ENCODE results near the gene SNX11. TPM values are rescaled to one million over a fixed set of nuclear protein-coding genes. Genes with fewer than 3 reads are reported as not detected.
A peak's percentile ranks its signal among the peaks of the same experiment; 100 is the strongest.
"Not testable (repeated sequence)": the region's sequence is repeated elsewhere in the genome, so short reads cannot be mapped to it uniquely, and the experiment has no call there.

SNX11 gene
- total RNA-seq, 1 donor from 2014 or later: 145 TPM

GRCh38 chr17:48068491-48068961 lies 39.0 kb upstream of the SNX11 start:
- CTCF ChIA-PET: interaction anchor here (0.6 to 1.8 kb wide), 5 partner anchors 12 to 120 kb away, joined by 3 to 6 read pairs (median 3); no protein-coding TSS in a partner anchor
- Mint-ChIP-seq H3K27me3 (no peaks in the 10 kb centered on the region), H3K4me3 (no peak overlapping the region), H3K9me3 (no peaks in the 10 kb centered on the region), H3K4me1 (no peaks in the 10 kb centered on the region), H3K27ac (peak overlapping the region; percentile 41), H3K36me3 (ENCODE audit: low read depth) (peaks cover 67% of the 10 kb centered on the region)
- ATAC-seq (ENCODE audit: low read depth): peak; percentile 57
- no peak for DNase-seq
- no peak for TF ChIP-seq CTCF (IDR thresholded peaks at IDR 0.05)
- POLR2A ChIA-PET: interaction anchor here (0.5 to 1.6 kb wide), 6 partner anchors 20 to 1480 kb away, joined by 3 to 9 read pairs (median 3); partner anchors contain the start of genes CDK5RAP3 and NFE2L1
- intact Hi-C loops (cut with micrococcal nuclease): no loop called here

GRCh38 chr17:48070195-48070594 lies 37.4 kb upstream of the SNX11 start:
- ChIA-PET POLR2A (no interaction called here), CTCF (interaction anchor here (1.1 kb wide), 1 partner anchor 44 kb away, joined by 4 read pairs; no protein-coding TSS in a partner anchor)
- Mint-ChIP-seq H3K36me3 (ENCODE audit: low read depth) (peaks cover 66% of the 10 kb centered on the region), H3K27me3 (no peaks in the 10 kb centered on the region), H3K4me1 (no peaks in the 10 kb centered on the region), H3K4me3 (no peak overlapping the region), H3K9me3 (no peaks in the 10 kb centered on the region), H3K27ac (peak overlapping the region; percentile 4)
- no peak for DNase-seq
- TF ChIP-seq CTCF (IDR thresholded peaks at IDR 0.05): no peak
- intact Hi-C loops (cut with micrococcal nuclease): no loop called here
- no peak for ATAC-seq (ENCODE audit: low read depth)

- ATAC-seq (ENCODE audit: low read depth) (no peak), DNase-seq (no peak)
- intact Hi-C loops (cut with micrococcal nuclease): no loop called here
- POLR2A ChIA-PET: interaction anchor here (1.1 to 1.5 kb wide), 2 partner anchors 23 to 131 kb away, joined by 3 read pairs; partner anchors contain the start of genes NFE2L1 and PNPO
- Mint-ChIP-seq H3K36me3 (ENCODE audit: low read depth) (peaks cover 66% of the 10 kb centered on the region), H3K4me3 (no peak overlapping the region), H3K27ac (no peak overlapping the region), H3K27me3 (no peaks in the 10 kb centered on the region), H3K9me3 (no peaks in the 10 kb centered on the region), H3K4me1 (no peaks in the 10 kb centered on the region)
- CTCF ChIA-PET: interaction anchor here (0.9 to 6.9 kb wide), 3 partner anchors 13 to 45 kb away, joined by 3 to 148 read pairs (median 3); no protein-coding TSS in a partner anchor
- no peak for TF ChIP-seq CTCF (IDR thresholded peaks at IDR 0.05)
These were observed 35.9 kb upstream of the SNX11 start for GRCh38 chr17:48071654-48072053.

GRCh38 chr17:48072811-48073210 lies 34.8 kb upstream of the SNX11 start:
- ChIA-PET POLR2A (interaction anchor here (0.7 to 1.6 kb wide), 4 partner anchors 18 to 132 kb away, joined by 3 to 8 read pairs (median 3); partner anchors contain the start of genes NFE2L1 and PNPO), CTCF (interaction anchor here (0.9 to 6.9 kb wide), 10 partner anchors 8 to 124 kb away, joined by 3 to 148 read pairs (median 3); partner anchors contain the start of gene CDK5RAP3)
- H3K9me3 Mint-ChIP-seq; H3K27me3 Mint-ChIP-seq; H3K4me3 Mint-ChIP-seq; DNase-seq; intact Hi-C loops (cut with micrococcal nuclease); H3K4me1 Mint-ChIP-seq; ATAC-seq (ENCODE audit: low read depth); H3K27ac Mint-ChIP-seq: not testable (repeated sequence)
- peaks cover 63% of the 10 kb centered on the region for H3K36me3 Mint-ChIP-seq (ENCODE audit: low read depth)

- not testable (repeated sequence) for ATAC-seq (ENCODE audit: low read depth); H3K9me3 Mint-ChIP-seq; DNase-seq; H3K27me3 Mint-ChIP-seq; H3K27ac Mint-ChIP-seq; H3K4me1 Mint-ChIP-seq; H3K4me3 Mint-ChIP-seq
- CTCF ChIA-PET: interaction anchor here (0.7 to 6.9 kb wide), 20 partner anchors 9 to 539 kb away, joined by 3 to 148 read pairs (median 4); partner anchors contain the start of gene CDK5RAP3
- POLR2A ChIA-PET: interaction anchor here (0.6 to 1.6 kb wide), 2 partner anchors 38 to 47 kb away, joined by 3 to 8 read pairs; no protein-coding TSS in a partner anchor
- intact Hi-C loops (cut with micrococcal nuclease): loop anchor here (1.0 kb wide), 5 partner anchors 26 to 124 kb away; partner anchors contain the start of gene COPZ2
- peaks cover 56% of the 10 kb centered on the region for H3K36me3 Mint-ChIP-seq (ENCODE audit: low read depth)
These were observed 33.9 kb upstream of the SNX11 start for GRCh38 chr17:48073566-48074094.
